Lower lobe of right lung (tissue), 2 donors: ENCODE results near the gene SYT14. TPM values are rescaled to one million over a fixed set of nuclear protein-coding genes. Genes with fewer than 3 reads are reported as not detected.
"Not testable (repeated sequence)": the region's sequence is repeated elsewhere in the genome, so short reads cannot be mapped to it uniquely, and the experiment has no call there.

Source experiments
- ATAC-seq, 2 donors: fragments of 200-7000 bp; cut with Tn5 transposase; one replicate each; pipeline ENCODE4 v1.9.1; 2020 to 2022; ENCODE audit warnings: mild to moderate bottlenecking in 2 of 2, moderate library complexity in 2 of 2
- DNase-seq: peaks from one replicate; pipeline ENCODE4 v3.0.0-alpha.2; 2020
- H3K27ac ChIP-seq: fragments of 200-600 bp; one replicate; pipeline ENCODE4 v1.8.0; 2022
- H3K27me3 ChIP-seq: fragments of 200-600 bp; one replicate; pipeline ENCODE4 v1.8.0; 2022; ENCODE audit warnings: low read depth
- H3K36me3 ChIP-seq: fragments of 200-600 bp; one replicate; pipeline ENCODE4 v1.8.0; 2022; ENCODE audit warnings: mild to moderate bottlenecking
- H3K4me1 ChIP-seq: fragments of 200-600 bp; one replicate; pipeline ENCODE4 v1.8.0; 2022
- H3K4me3 ChIP-seq: fragments of 200-600 bp; one replicate; pipeline ENCODE4 v1.8.0; 2022; ENCODE audit warnings: mild to moderate bottlenecking
- H3K9me3 ChIP-seq: fragments of 200-600 bp; one replicate; pipeline ENCODE4 v1.8.0; 2022
- intact Hi-C: fragments of 100-400 bp; cut with DNase I; formaldehyde crosslinking; loops from one replicate; pipeline ENCODE4 v1.11.0; 2022
- total RNA-seq: library from RNA; stranded (reverse); fragmentation: NEBNext Ultra II Directional; extraction: Animal tissue kit (Norgen Biotek cat#: 25700); gene quantifications from one replicate; pipeline ENCODE4 v1.2.1, GENCODE V29; 2021
- TF ChIP-seq, protein P1 (sequence below): fragments of 200-600 bp; IDR thresholded peaks from one replicate; pipeline ENCODE4 v1.8.0; 2022; ENCODE audit warnings: antibody characterized with exemption, mild to moderate bottlenecking
- donor health status: DM: no; HTN: yes; CAD: no; lungs with severe emphysema.

Gene SYT14
- total RNA-seq, 1 donor from 2014 or later = not detected

DNA sequence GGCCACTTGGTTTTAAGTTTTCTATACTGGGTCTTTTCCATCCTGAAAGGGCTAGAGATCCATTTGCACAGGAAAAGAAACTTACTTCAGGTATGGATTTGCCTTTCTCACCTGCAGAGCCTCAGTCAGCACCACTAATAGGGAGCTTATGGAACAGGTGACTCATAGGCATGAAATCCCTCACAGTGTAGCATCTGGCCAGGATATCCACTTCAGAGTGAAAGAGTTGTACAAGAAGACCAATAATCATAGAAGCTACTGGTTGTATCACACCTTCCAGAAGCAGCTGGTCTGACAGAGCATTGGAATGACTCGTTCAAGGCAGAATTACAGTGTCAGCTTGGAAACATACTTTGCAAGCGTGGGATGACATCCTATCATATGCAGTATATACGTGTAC, 26.3 kb upstream of the SYT14 start:
- Histone ChIP-seq H3K27me3 (no peaks in the 10 kb centered on the region), H3K36me3 (no peaks in the 10 kb centered on the region), H3K9me3 (no peaks in the 10 kb centered on the region), H3K27ac (no peak overlapping the region), H3K4me1 (no peaks in the 10 kb centered on the region), H3K4me3 (no peak overlapping the region)
- intact Hi-C loops = no loop called here
- ATAC-seq (no peak), DNase-seq (no peak)
- TF ChIP-seq, protein P1, sequence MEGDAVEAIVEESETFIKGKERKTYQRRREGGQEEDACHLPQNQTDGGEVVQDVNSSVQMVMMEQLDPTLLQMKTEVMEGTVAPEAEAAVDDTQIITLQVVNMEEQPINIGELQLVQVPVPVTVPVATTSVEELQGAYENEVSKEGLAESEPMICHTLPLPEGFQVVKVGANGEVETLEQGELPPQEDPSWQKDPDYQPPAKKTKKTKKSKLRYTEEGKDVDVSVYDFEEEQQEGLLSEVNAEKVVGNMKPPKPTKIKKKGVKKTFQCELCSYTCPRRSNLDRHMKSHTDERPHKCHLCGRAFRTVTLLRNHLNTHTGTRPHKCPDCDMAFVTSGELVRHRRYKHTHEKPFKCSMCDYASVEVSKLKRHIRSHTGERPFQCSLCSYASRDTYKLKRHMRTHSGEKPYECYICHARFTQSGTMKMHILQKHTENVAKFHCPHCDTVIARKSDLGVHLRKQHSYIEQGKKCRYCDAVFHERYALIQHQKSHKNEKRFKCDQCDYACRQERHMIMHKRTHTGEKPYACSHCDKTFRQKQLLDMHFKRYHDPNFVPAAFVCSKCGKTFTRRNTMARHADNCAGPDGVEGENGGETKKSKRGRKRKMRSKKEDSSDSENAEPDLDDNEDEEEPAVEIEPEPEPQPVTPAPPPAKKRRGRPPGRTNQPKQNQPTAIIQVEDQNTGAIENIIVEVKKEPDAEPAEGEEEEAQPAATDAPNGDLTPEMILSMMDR = no peak

DNA sequence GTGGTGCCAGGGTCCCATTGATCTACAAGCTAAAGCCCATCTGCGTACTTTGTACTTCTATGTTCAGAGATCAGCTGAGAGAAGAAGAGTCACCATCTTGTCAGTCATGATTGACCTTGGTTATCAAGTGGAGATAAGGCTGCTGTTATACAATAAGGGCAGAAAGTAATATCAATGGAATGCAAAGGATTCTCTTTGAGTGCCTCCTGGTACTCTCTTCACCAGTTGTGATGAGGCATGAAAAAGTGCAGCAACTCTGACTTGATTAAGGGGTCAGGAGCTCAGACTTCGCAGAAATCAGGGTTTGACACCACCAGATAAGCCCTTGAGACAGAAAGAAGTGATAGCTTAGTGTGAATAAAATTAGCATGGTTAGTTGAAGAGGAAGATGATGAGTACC, 25.7 kb upstream of the SYT14 start:
- Histone ChIP-seq H3K27ac (no peak overlapping the region), H3K36me3 (no peaks in the 10 kb centered on the region), H3K4me3 (no peak overlapping the region), H3K9me3 (no peaks in the 10 kb centered on the region), H3K27me3 (no peaks in the 10 kb centered on the region), H3K4me1 (no peaks in the 10 kb centered on the region)
- ATAC-seq = no peak
- DNase-seq = no peak
- intact Hi-C loops = no loop called here
- TF ChIP-seq, protein P1 = no peak

DNA sequence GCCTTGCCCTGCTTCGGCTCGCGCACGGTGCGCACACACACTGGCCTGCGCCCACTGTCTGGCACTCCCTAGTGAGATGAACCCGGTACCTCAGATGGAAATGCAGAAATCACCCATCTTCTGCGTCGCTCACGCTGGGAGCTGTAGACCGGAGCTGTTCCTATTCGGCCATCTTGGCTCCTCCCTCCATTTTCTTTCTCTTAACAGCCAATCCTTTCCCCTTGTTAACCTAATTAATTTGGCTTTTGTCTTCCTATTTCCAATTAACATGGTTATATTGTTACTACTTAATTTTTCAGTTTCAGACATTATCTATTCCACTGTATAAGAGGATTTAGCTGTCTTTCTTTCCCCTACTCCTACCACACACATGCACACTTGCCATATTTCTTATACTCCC, 18.4 kb upstream of the SYT14 start:
- ATAC-seq, H3K27me3 ChIP-seq, H3K9me3 ChIP-seq, DNase-seq, H3K27ac ChIP-seq, H3K4me1 ChIP-seq, H3K4me3 ChIP-seq, H3K36me3 ChIP-seq, intact Hi-C loops: not testable (repeated sequence)

DNA sequence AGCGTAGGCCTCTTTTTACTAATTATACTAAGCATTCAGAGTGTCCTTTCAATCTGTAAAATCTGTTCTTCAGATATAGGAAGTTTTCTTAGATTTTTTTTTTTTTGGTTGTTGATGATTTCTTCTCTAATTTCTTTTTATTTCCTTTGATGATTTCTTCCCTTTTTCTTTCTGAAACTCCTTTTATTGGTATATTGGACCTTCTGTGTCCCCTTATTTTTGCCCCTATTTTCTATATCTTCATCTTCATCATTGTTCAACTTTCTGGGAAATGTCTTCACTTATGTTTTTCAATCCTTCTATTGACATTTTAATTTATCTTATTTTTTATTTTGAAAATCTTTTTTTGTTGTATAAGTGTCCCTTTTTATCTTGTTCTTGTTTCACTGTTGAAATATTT, 17.2 kb upstream of the SYT14 start:
- Histone ChIP-seq H3K36me3 (no peaks in the 10 kb centered on the region), H3K4me1 (no peaks in the 10 kb centered on the region), H3K4me3 (no peak overlapping the region), H3K9me3 (no peaks in the 10 kb centered on the region), H3K27ac (no peak overlapping the region), H3K27me3 (no peaks in the 10 kb centered on the region)
- TF ChIP-seq, protein P1 = no peak
- DNase-seq = no peak
- no peak for ATAC-seq
- intact Hi-C loops = no loop called here

DNA sequence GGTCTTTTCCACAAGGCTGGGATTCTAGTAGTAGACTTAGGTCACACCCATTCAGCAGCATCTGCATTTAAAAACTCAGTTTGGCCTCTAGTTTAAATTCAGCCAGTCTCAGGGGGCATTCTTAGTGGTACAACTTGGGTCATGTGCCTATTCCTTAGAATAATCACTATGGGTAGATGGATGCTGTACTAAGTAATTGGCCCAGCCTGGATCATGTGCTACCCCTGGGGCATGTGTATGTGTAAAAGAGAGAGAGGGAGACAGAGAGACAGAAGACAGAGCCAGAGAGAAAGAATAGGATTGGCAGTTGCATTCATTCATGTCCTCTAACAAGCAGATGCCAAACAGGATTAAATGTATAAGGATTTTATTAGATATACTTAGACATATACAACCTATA, 13.6 kb upstream of the SYT14 start:
- DNase-seq (no peak), ATAC-seq (no peak)
- Histone ChIP-seq H3K4me3 (no peak overlapping the region), H3K27me3 (peaks cover 4% of the 10 kb centered on the region), H3K9me3 (no peaks in the 10 kb centered on the region), H3K27ac (no peak overlapping the region), H3K4me1 (no peaks in the 10 kb centered on the region), H3K36me3 (no peaks in the 10 kb centered on the region)
- intact Hi-C loops = no loop called here
- TF ChIP-seq, protein P1 = no peak

DNA sequence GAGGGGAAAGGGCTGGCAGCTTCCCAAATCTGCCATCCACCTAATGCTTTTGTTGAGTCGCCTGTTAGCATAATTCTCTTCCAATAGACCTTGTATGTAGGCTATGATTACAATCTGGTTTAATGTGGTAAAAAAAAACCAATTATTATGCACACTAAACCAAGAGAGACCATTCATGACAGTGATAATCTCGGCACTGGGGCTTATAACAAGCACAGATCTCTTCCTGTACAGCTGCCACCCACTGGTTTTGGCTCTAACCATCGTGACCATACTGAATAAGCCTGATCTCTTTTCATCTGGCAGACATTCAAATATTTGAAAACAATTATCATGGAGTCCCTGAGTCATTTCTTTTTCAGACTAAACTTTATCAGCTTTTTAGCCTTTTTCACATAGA, 12.0 kb upstream of the SYT14 start:
- Histone ChIP-seq H3K9me3 (no peaks in the 10 kb centered on the region), H3K36me3 (no peaks in the 10 kb centered on the region), H3K4me1 (no peaks in the 10 kb centered on the region), H3K27ac (no peak overlapping the region), H3K27me3 (peaks cover 4% of the 10 kb centered on the region), H3K4me3 (no peak overlapping the region)
- no peak for ATAC-seq
- intact Hi-C loops = no loop called here
- DNase-seq = no peak
- TF ChIP-seq, protein P1 = no peak
